GM12801 (cell line): Measurements from ENCODE around the gene TARDBP.

ENCODE experiments used
- CTCF ChIP-seq: IDR thresholded peaks from one replicate; pipeline ENCODE4 v1.5.1; 2011; ENCODE audit warnings: control low read depth; ENCODE audit not compliant: insufficient read length; ENCODE audit errors: extremely low read depth

The TARDBP gene

DNA sequence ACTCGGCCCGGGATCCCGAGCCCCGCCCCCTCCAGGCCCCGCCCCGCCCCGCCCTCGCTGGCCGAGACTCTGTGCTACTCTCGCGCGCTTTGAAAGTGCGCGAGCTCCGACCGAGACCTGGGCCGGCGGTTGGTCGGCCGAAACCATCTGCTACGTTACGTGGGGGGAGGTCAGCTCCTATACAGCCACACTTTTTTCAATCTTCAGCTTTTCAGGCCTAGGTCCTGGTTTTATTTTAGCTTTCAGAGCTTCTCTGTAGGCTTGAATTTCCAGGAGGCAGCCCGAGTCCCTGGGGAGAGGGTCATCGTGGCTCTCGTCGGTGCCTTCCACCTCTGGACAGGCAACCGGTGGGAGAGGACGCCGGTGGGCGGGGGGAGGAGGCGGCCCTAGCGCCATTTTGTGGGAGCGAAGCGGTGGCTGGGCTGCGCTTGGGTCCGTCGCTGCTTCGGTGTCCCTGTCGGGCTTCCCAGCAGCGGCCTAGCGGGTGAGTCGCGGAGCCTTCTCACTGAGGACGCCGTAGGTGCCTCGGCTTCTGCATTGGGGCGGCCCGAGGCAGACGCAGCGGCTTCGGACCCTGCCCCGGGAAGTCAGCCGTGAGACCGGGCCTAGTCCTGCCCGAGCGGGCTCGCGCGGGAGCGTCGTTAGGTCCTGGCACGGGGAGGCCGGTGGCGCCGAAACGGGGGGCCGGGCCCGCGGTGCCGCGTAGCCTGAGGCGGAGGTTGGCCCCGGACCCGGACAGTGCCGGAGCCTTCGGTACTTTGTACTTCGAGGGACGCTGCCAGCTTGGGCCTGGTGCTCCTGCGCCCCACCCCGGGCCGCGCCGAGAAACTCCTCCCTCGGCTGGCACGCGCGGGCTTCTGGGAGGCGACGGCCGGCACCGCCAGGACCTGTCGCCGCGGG lies at the start of gene TARDBP:
TSS of gene TARDBP (plus strand) at position 395 of the 900 bp plus-strand sequence. CDS start 1,074 bp downstream, outside the sequence.
- TF ChIP-seq CTCF, result no peak

GRCh38 chr1:10965546-10966226 lies 46.8 kb upstream of the TARDBP start:
- no peak for TF ChIP-seq CTCF

GRCh38 chr1:10967090-10967489 lies 45.4 kb upstream of the TARDBP start:
- TF ChIP-seq CTCF, result no peak

- no peak for TF ChIP-seq CTCF
Observed at GRCh38 chr1:10968411-10968826, 44.0 kb upstream of the TARDBP start.

GRCh38 chr1:10969267-10969970 lies 43.0 kb upstream of the TARDBP start:
- TF ChIP-seq CTCF, result no peak

DNA sequence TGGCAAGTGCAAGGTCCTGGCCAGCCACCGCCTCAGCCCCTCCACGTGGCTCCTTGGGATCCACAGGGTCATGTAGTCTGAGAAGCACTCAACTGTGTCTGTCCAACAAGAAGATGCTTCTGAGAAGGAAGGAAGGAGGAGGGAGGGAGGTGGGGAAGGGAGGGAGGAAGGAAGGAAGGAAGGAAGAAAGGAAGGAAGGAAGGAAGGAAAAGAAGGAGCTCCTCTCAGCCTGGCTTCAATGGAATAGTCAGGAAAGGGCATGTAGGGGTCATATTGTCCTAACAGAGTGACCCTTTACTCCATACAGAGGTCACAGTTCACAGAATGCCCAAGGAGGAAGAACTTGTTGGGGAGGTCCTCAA lies 42.5 kb upstream of the TARDBP start:
- no peak for TF ChIP-seq CTCF

DNA sequence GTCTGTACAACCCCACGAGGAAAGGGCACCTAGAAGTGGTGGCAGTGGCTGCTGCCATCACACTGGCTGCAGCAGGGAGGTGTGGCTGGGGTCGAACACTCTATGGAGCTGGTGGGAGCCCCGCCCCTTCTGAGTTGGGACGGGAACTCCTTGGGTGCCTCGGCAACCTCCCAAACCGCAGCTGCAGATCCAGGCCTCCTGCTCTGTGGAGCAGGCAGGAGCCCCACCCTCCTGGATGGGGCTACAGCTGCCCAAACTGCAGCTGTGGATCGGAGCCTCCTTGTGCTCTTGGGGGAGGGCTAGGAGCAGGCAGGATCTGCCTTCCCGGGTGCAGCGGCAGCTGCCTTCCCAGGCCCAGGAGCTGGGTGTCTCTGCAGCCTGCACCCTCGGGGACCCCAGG lies 38.9 kb upstream of the TARDBP start:
- TF ChIP-seq CTCF, result no peak
